ENCODE measurements around the gene ARL6IP1.
"Not testable (repeated sequence)": the region's sequence is repeated elsewhere in the genome, so short reads cannot be mapped to it uniquely, and the experiment has no call there.

The ARL6IP1 gene

GRCh38 chr16:18774651-18775050, 26.7 kb downstream of the ARL6IP1 start:
- CTCF ChIA-PET; POLR2A ChIA-PET; H3K4me3 ChIP-seq (ENCODE audit: low read depth, low read length); DNase-seq (ENCODE audit: low read depth, low spot score): not testable (repeated sequence)

DNA sequence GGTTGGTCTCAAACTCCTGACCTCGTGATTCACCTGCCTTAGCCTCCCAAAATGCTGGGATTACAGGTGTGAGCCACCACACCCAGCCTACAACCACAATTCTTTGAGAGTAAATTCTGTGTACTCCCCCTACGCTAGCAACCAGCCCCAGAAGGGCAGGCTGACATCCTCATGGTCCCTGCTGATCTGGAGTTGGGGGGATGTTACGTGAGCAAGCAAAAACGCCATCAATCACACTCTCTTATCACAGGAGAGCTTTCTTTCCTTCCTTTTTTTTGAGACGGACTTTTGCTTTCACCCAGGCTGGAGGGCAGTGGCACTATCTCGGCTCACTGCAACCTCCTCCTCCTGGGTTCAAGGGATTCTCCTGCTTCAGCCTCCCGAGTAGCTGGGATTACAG, 29.2 kb downstream of the ARL6IP1 start:
- POLR2A ChIA-PET; H3K4me3 ChIP-seq (ENCODE audit: low read depth, low read length); CTCF ChIA-PET; DNase-seq (ENCODE audit: low read depth, low spot score): not testable (repeated sequence)

GRCh38 chr16:18770336-18770962, 30.9 kb downstream of the ARL6IP1 start:
- CTCF ChIA-PET; POLR2A ChIA-PET; H3K4me3 ChIP-seq (ENCODE audit: low read depth, low read length); DNase-seq (ENCODE audit: low read depth, low spot score): not testable (repeated sequence)

DNA sequence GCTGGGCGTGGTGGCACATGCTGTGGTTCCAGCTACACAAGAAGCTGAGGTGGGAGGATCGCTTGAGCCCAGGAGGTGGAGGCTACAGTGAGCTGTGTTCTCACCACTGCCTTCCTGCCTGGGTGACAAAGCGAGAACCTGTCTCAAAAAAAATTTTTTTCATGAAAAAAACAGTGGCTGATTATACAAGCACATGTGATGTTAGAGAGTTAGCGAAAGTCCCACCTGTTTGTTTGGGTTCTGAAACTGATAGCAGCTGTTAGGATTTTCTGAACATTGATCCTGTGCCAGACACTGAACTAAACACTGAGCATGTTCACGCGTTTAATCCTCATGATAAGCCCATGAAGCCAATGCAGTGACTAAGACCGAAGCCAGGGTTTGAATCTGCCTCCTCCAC, 34.1 kb downstream of the ARL6IP1 start:
- H3K4me3 ChIP-seq (ENCODE audit: low read depth, low read length); CTCF ChIA-PET; DNase-seq (ENCODE audit: low read depth, low spot score); POLR2A ChIA-PET: not testable (repeated sequence)

GRCh38 chr16:18762713-18763112, 38.6 kb downstream of the ARL6IP1 start:
- DNase-seq (ENCODE audit: low read depth, low spot score); CTCF ChIA-PET; H3K4me3 ChIP-seq (ENCODE audit: low read depth, low read length); POLR2A ChIA-PET: not testable (repeated sequence)

GRCh38 chr16:18759598-18760520, 41.5 kb downstream of the ARL6IP1 start:
- CTCF ChIA-PET; DNase-seq (ENCODE audit: low read depth, low spot score); POLR2A ChIA-PET; H3K4me3 ChIP-seq (ENCODE audit: low read depth, low read length): not testable (repeated sequence)
- TF ChIP-seq, protein P1, sequence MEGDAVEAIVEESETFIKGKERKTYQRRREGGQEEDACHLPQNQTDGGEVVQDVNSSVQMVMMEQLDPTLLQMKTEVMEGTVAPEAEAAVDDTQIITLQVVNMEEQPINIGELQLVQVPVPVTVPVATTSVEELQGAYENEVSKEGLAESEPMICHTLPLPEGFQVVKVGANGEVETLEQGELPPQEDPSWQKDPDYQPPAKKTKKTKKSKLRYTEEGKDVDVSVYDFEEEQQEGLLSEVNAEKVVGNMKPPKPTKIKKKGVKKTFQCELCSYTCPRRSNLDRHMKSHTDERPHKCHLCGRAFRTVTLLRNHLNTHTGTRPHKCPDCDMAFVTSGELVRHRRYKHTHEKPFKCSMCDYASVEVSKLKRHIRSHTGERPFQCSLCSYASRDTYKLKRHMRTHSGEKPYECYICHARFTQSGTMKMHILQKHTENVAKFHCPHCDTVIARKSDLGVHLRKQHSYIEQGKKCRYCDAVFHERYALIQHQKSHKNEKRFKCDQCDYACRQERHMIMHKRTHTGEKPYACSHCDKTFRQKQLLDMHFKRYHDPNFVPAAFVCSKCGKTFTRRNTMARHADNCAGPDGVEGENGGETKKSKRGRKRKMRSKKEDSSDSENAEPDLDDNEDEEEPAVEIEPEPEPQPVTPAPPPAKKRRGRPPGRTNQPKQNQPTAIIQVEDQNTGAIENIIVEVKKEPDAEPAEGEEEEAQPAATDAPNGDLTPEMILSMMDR (IDR thresholded peaks at IDR 0.05; ENCODE audit: insufficient read depth, low read length, missing control alignments) = peak; percentile 12

GRCh38 chr16:18757960-18758660, 43.2 kb downstream of the ARL6IP1 start:
- CTCF ChIA-PET; DNase-seq (ENCODE audit: low read depth, low spot score); H3K4me3 ChIP-seq (ENCODE audit: low read depth, low read length); POLR2A ChIA-PET: not testable (repeated sequence)

- CTCF ChIA-PET; POLR2A ChIA-PET; DNase-seq (ENCODE audit: low read depth, low spot score); H3K4me3 ChIP-seq (ENCODE audit: low read depth, low read length): not testable (repeated sequence)
Observed at GRCh38 chr16:18756639-18757038, 44.7 kb downstream of the ARL6IP1 start.

DNA sequence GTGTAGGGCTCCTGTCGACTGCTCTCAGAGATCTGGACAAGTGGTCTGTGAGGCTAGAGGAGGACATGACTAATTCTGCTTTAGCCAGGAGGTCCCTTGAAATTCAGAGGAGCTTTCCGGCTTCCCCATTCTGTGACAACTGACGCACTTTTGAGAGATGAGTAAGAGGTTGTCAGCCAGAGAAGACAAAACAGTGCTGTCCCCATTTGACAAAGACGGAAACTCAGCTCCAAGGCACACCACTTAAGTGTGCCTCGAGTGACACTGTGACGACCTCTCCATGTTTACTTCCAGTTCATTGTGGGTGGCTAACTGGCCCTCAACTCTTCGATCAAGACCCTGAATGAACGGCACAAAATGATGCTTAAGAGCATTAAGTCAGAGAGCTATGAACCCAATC, 58.5 kb downstream of the ARL6IP1 start:
- CTCF ChIA-PET; DNase-seq (ENCODE audit: low read depth, low spot score); H3K4me3 ChIP-seq (ENCODE audit: low read depth, low read length); POLR2A ChIA-PET: not testable (repeated sequence)

Measured in AG04449 (cell line).